ENCODE data around the gene ZSWIM5.
"Not testable (repeated sequence)": the region's sequence is repeated elsewhere in the genome, so short reads cannot be mapped to it uniquely, and the experiment has no call there.

ZSWIM5 gene

GRCh38 chr1:45016090-45016697 lies 190.2 kb downstream of the ZSWIM5 start:
- no peak for DNase-seq

DNA sequence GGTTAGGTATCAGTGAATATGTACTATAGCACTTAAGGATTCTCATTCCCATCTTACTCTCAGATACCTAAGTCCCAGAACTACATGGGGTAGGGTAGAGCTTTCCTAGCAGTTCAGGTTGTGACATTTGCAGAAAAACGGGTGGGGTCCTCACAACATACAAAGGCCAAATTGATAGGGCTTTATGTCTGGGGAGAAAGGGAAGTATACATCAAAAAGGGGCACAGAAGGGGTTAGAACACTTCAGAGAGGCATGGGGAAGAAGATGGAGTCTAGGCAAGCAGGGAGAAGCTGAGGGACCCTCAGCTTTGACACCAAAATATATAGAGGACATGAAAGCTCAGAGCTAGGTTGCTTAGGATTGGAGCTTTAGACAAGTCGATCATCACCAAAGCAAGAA lies 190.7 kb downstream of the ZSWIM5 start:
- DNase-seq: no peak

- DNase-seq: peak; percentile 47 to 68 (median 59)
Measured at GRCh38 chr1:45014321-45015028, 191.9 kb downstream of the ZSWIM5 start.

DNA sequence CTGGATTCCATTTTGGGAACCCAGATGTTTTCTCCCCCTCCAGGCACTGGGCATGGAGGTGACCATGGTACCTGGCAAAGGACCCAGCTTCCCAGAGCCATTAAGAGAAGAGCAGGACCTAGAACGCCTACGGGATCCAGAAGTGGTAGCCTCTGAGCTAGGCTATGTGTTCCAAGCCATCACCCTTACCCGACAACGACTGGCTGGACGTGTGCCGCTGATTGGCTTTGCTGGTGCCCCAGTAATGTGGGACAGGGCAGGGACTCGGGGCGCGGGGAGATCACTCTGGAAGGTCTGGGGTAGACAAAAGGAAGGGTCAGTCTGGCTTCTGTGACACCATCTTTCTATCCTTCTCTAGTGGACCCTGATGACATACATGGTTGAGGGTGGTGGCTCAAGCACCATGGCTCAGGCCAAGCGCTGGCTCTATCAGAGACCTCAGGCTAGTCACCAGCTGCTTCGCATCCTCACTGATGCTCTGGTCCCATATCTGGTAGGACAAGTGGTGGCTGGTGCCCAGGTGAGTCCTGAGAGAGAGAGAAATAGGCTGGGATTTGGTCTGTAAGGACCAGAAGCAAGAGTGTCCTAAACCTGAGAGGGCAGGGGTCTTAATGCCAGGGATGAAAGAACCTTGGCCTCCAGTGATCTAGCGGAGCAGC lies 192.7 kb downstream of the ZSWIM5 start:
- no peak for DNase-seq

GRCh38 chr1:45012639-45013278 lies 193.6 kb downstream of the ZSWIM5 start:
- DNase-seq: peak in 1 of 4 experiments; percentile 33

DNA sequence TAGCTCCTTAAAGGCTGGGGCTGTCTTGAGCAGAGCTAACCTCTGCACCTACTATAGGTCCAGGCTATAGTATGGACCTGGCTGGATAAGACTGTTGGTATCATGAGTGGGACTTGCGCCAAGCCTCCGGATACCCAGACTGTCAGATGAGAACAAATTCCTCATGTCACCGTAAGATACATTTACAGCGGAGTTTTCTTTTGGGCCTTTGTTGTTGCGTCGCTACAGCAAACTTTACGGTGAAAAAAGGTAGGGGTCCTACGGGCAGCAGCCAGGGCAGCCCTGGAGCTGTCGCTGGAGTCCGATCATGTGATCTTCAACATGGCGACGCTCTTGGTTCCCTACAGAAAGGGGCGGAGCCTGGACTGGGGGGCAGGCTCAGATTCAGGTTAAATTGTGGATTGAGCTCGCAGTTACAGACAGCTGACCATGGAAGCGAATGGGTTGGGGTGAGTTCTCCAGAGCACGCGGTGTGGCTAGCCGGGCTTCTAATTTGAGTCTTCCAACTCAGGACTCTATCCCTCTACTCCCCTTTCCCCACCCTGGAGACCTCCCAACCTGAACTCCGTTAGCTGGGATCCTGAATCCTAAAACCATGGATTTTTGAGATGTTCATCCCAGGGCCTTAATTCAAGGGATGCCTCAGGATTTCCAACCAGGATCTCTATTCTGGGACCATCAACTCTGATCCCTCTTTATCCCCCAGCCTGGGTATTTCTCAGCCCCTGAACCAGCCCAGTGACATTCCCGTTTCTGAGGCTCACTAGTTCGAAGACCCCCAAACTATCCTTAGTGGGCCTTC lies 194.4 kb downstream of the ZSWIM5 start, which contains the start of gene UROD:
TSS of gene UROD (plus strand) at position 418 of the 802 bp plus-strand sequence. CDS start at position 430, 12 bp downstream.
- peak; percentile 62 to 79 (median 73) for DNase-seq

DNA sequence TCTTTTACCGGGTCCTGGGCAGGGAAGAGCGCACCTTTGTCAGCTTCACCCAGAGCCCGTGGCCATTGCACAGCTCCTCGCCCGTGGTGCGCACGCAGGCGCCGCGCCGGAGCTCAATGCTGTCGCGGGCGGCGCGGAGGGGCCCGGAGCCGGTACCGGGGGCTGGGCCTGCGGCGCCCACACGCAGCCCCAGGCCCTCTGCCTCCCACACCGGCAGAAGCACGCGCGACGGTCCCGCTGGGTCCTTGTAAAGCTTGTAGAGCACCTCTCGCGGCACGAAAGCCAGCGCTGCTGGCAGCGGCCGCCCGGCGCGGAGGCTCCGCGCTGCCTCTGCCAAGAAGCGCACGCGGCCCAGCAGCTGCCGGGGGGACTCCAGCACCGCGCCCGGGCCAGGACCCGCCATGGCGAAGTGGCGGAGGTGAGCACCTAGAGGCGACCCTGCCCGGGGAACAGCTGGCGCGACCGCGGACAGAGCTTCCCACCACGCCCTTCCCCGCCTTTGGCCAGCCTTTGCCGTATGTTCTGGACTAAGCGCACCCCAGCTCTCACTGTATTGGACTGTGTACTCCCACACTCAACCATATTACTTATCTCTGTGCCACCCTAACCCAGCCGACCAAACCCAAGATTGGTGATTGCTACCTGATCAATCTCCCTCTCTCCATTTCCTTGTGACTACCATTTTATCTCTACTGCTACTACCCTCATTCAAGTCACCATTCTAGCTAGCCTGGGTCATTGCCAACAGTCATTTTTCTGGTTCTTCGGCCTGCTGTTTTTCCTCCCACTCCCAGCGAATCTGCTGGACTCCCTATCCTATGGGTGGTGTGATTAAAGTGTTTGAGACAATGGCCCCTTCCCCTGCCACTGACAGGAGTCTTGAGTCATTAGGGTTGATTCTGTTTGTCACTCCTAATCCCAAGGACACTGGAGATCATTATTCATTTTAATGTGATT lies 195.3 kb downstream of the ZSWIM5 start, which contains the start of gene HECTD3:
TSS of gene HECTD3 (minus strand) at position 470 of the 957 bp plus-strand sequence. CDS start at position 403, 67 bp downstream.
- peak; percentile 35 to 45 (median 42) for DNase-seq

DNA sequence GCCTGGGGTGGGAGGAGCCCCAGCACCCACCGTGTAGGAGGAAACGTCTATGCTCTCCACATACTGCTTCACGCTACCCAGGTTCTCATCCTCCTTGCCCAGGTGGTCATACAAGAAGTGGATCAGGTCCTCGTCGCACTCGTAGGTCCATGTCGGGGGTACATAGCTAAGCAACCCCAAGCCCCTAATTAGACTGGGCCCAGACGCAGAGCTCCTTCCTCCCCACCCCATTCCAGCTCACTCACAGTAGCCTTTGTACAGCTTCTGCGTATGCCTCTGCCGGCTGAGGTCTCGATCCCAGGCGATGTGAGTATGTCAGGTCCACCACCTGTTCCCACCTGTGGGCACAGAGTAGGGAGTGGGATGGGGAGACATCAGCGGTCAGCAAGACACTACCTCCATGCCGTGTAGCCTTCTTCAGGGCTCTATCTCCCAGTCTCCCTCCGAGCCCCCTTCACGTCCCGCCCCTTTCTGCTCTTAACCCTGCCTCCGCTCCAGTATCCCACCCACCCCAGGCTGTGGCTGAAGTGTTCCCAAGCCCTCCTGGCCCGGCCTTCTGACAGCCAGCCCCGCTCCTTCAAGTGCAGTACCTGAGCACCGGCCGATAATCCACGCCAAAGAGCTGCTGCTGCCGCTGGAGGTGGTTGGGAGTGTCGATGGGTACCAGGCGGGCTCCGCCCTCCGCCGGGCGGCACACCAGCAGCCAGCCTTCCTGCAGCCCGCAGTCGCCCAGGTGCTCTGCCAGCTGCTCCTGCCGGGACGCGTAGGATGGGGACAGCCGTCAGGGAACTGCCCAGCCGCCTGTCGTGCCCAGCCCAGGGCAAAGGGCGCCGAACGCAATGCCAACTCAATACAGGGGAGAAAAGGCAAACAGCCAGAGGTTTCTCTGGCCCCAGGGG lies 196.2 kb downstream of the ZSWIM5 start:
- no peak for DNase-seq

- DNase-seq: no peak
Measured at GRCh38 chr1:45009296-45009865, 197.0 kb downstream of the ZSWIM5 start.

DNA sequence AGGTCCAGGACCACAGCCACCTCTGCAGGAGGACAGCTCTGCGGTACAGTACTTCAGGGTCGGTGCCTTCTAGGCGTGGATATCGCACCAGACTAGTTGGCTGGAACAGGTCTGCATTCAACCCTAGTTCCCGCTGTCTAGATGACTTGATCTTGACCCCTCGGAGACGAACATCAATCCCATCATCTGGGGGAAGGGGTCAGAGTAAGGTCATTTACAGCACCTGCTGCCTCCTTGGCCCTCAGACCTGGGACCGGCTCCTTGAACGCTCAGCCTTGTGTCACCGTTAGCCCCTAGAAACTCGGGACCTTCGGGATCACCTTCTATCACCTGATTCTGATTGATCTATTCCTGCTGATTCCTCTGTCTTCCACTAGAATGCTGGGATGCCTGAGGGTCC lies 197.9 kb downstream of the ZSWIM5 start:
- DNase-seq: no peak

DNA sequence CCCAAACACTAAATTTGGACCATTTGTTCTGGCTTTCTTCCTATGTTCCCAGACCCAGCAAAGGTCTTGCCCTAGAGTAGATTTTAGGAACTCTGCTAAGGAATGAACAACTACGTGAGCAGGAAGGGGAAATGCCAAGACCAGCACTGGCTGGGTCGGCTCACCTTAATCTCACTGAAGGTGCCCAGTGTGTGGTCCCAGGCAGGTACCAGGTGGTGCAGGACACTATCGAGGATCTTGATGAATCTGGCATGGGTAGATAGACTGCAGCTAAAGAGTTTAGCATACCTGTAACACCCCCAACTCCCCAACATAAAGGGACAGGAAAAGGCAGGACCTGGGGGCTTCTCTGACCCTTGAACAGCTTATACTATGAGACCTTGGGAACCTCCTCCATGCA lies 198.3 kb downstream of the ZSWIM5 start:
- DNase-seq: no peak

DNA sequence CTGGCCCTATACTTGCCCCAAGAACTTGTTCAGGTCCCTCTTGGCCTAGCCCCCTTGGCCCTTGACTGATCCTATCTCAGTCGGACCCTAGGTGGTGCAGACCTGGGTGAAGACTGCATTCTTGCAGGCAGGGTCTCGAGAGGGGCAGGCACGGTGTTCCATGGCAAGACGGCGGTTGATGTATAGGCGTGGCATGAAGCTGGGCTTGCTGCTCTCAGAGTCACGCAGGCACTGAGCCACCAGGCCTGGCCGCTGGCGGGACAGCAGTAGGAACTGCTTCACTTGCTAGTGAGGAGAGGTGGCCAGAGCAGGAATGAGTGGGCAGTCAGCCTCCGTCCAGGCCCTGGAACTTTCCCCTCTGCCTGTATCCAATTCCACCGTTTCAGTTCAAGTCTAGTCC lies 199.1 kb downstream of the ZSWIM5 start:
- no peak for DNase-seq

DNA sequence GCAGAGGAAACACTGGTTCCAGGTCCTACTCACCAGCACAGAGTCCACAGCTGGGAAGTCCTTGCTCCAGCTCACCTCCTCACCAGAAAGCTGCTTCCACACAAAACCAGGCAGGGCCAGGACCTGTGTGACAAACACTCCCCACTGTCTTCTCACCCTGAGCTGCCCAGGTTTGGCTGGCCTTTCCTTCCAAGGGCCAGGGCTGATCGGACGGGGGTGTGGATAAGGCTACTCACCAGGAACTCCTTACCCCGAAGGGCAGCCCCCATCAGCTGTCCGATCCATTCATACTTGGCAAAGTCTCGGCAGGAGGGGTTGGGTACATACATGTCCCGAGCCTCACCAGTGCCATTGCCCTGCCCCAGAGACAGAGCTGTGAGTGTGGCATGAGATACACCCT lies 200.6 kb downstream of the ZSWIM5 start:
- DNase-seq: no peak

- DNase-seq: no peak
Measured at GRCh38 chr1:45004281-45004920, 202.0 kb downstream of the ZSWIM5 start.

- DNase-seq: no peak
Measured at GRCh38 chr1:45003741-45004140, 202.7 kb downstream of the ZSWIM5 start.

GRCh38 chr1:45002650-45003645 lies 203.5 kb downstream of the ZSWIM5 start:
- DNase-seq: no peak

GRCh38 chr1:45001576-45001975 lies 204.8 kb downstream of the ZSWIM5 start:
- not testable (repeated sequence) for DNase-seq

- no peak for DNase-seq
Measured at GRCh38 chr1:45001011-45001481, 205.4 kb downstream of the ZSWIM5 start.
